Activated CD8-positive, alpha-beta T cell treated with anti-CD3 and anti-CD28 coated beads for 36 hours (primary cell): ENCODE results near the gene POLR1B. TPM values are rescaled to one million over a fixed set of nuclear protein-coding genes. Genes with fewer than 3 reads are reported as not detected.
"Not testable (repeated sequence)": the region's sequence is repeated elsewhere in the genome, so short reads cannot be mapped to it uniquely, and the experiment has no call there.

Experiments used
- ATAC-seq: fragments of 200-7000 bp; cut with Tn5 transposase; one replicate; pipeline ENCODE4 v1.10.0; 2021; ENCODE audit warnings: mild to moderate bottlenecking, moderate library complexity
- CTCF ChIA-PET: fragments of 350-600 bp; sonication (Branson Sonifier 250); formaldehyde crosslinking; loops from one replicate; lab custom pipeline; 2021; ENCODE audit warnings: antibody characterized with exemption; lab: Charles Lee
- POLR2A ChIA-PET: fragments of 350-600 bp; sonication (Branson Sonifier 250); formaldehyde crosslinking; loops from one replicate; lab custom pipeline; 2021; ENCODE audit warnings: antibody characterized with exemption; lab: Charles Lee
- DNase-seq: peaks from one replicate; pipeline ENCODE4 v3.0.0-alpha.2; 2020
- H3K27ac Mint-ChIP-seq: one replicate; pipeline ENCODE4 v1.8.0; 2021; ENCODE audit warnings: mild to moderate bottlenecking, mixed read lengths
- H3K27me3 Mint-ChIP-seq: one replicate; pipeline ENCODE4 v1.8.0; 2021; ENCODE audit warnings: mixed read lengths
- H3K36me3 Mint-ChIP-seq: one replicate; pipeline ENCODE4 v1.8.0; 2021; ENCODE audit warnings: low read depth, mixed read lengths
- H3K4me1 Mint-ChIP-seq: one replicate; pipeline ENCODE4 v1.8.0; 2021; ENCODE audit warnings: low read depth, mixed read lengths
- H3K4me3 Mint-ChIP-seq: one replicate; pipeline ENCODE4 v1.8.0; 2021; ENCODE audit warnings: mild to moderate bottlenecking, moderate library complexity, mixed read lengths
- H3K9me3 Mint-ChIP-seq: one replicate; pipeline ENCODE4 v1.8.0; 2021; ENCODE audit warnings: mixed read lengths
- intact Hi-C: fragments of 100-400 bp; cut with micrococcal nuclease; formaldehyde crosslinking; loops from one replicate; pipeline ENCODE4 v1.10.0; 2022
- total RNA-seq, 2 experiments: library from RNA; stranded (reverse); gene quantifications; one replicate each; pipeline ENCODE4 v1.2.3, GENCODE V29; 2021
- TF ChIP-seq, protein P1 (sequence below): fragments of 200-600 bp; IDR thresholded peaks from one replicate; pipeline ENCODE4 v1.8.0; 2022; ENCODE audit warnings: antibody characterized with exemption, mild to moderate bottlenecking

POLR1B gene
- total RNA-seq, 2 experiments from 2014 or later = 54.1 to 55.9 TPM

DNA sequence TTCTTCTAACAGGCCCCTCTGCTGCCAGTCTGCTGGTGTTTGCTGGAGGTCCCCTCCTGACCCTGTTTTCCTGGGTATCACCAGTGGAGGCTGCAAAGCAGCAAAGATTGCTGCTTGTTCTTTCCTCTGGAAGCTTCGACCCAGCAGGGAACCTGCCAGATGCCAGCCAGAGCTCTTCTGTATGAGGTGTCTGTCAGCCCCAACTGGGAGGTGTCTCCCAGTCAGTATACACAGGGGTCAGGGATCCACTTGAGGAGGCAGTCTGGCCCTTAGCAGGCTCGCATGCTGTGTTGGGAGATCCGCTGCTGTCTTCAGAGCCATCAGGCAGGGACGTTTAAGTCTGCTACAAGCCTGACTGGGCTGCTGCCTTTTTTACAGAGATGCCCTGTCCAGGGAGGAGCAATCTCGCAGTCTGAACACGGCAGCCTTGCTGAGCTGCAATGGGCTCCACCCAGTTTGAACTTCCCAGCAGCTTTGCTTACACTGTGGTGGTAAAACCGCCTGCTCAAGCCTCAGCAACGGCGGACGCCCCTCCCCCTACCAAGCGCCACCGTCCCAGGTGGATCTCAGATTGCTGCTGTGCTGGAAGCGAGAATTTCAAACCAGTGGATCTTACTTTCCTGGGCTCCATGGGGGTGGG lies 72.1 kb downstream of the POLR1B start:
- intact Hi-C loops = no loop called here
- DNase-seq (no peak), ATAC-seq (no peak)
- CTCF ChIA-PET = interaction anchor here (0.7 to 1.3 kb wide), 2 partner anchors 112 to 135 kb away, joined by 3 to 4 read pairs; no protein-coding TSS in a partner anchor
- H3K4me3 Mint-ChIP-seq = no peak overlapping the region
- no peaks in the 10 kb centered on the region for H3K9me3 Mint-ChIP-seq
- POLR2A ChIA-PET = interaction anchor here (0.7 kb wide), 1 partner anchor 14 kb away, joined by 3 read pairs; no protein-coding TSS in a partner anchor
- H3K27ac Mint-ChIP-seq = no peak overlapping the region
- H3K27me3 Mint-ChIP-seq = peaks cover 2% of the 10 kb centered on the region
- TF ChIP-seq, protein P1, sequence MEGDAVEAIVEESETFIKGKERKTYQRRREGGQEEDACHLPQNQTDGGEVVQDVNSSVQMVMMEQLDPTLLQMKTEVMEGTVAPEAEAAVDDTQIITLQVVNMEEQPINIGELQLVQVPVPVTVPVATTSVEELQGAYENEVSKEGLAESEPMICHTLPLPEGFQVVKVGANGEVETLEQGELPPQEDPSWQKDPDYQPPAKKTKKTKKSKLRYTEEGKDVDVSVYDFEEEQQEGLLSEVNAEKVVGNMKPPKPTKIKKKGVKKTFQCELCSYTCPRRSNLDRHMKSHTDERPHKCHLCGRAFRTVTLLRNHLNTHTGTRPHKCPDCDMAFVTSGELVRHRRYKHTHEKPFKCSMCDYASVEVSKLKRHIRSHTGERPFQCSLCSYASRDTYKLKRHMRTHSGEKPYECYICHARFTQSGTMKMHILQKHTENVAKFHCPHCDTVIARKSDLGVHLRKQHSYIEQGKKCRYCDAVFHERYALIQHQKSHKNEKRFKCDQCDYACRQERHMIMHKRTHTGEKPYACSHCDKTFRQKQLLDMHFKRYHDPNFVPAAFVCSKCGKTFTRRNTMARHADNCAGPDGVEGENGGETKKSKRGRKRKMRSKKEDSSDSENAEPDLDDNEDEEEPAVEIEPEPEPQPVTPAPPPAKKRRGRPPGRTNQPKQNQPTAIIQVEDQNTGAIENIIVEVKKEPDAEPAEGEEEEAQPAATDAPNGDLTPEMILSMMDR = no peak
- H3K36me3 Mint-ChIP-seq = no peaks in the 10 kb centered on the region
- no peaks in the 10 kb centered on the region for H3K4me1 Mint-ChIP-seq

DNA sequence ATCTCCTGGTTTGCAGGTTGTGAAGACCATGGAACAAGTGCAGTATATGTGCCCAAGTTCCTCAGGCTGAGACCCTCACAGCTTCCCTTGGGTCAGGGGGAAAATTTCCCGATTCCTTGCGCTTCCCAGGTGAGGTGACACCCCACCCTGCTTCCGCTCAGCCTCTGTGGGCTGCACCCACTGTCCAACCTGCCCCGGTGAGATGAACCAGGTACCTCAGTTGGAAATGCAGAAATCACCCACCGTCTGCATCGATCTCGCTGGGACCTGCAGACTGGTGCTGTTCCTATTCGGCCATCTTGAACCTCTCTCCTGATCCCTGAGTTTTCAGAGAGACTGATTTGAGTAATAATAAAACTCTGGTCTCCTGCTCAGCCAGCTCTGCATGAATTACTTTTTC lies 72.8 kb downstream of the POLR1B start:
- ChIA-PET CTCF (interaction anchor here (1.3 kb wide), 1 partner anchor 134 kb away, joined by 3 read pairs; no protein-coding TSS in a partner anchor), POLR2A (interaction anchor here (0.7 kb wide), 1 partner anchor 15 kb away, joined by 3 read pairs; no protein-coding TSS in a partner anchor)
- Mint-ChIP-seq H3K4me1 (no peaks in the 10 kb centered on the region), H3K27ac (no peak overlapping the region), H3K27me3 (peaks cover 2% of the 10 kb centered on the region), H3K4me3 (no peak overlapping the region), H3K9me3 (no peaks in the 10 kb centered on the region), H3K36me3 (no peaks in the 10 kb centered on the region)
- TF ChIP-seq, protein P1 = no peak
- intact Hi-C loops = no loop called here
- ATAC-seq = no peak
- DNase-seq = no peak

DNA sequence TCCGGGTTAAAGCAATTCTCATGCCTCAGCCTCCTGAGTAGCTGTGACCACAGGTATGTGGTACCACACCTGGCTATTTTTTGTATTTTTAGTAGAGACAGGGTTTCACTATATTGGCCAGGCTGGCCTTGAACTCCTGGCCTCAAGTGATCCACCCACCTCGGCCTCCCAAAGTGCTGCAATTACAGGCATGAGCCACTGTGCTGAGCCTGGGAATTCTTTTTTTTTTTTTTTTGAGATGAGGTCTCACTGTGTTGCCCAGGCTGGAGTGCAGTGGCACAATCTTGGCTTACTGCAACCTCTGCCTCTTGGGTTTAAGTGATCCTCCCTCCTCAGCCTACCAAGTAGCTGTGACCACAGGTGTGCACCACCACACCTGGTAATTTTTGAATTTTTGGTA lies 73.5 kb downstream of the POLR1B start:
- ATAC-seq, CTCF ChIA-PET, H3K4me3 Mint-ChIP-seq, H3K27me3 Mint-ChIP-seq, DNase-seq, H3K9me3 Mint-ChIP-seq, POLR2A ChIA-PET, H3K27ac Mint-ChIP-seq, H3K36me3 Mint-ChIP-seq, H3K4me1 Mint-ChIP-seq, intact Hi-C loops: not testable (repeated sequence)

DNA sequence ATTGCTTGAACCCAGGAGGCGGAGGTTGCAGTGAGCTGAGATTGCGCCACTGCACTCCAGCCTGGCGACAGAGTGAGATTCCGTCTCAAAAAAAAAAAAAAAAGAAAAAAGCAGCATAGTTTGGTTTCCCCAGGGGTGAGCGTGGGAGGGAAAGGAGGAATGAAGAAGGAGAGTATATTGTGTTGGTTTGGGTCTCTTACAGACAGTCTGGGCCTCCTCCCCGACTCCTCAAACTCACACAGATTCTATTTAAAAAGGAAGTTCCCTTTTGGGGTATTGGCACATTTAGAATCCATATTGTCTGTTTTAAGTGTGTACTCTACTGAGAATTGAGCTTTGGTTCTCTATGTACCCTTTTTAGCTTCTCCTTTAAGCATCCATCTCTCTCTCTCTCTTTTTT lies 76.1 kb downstream of the POLR1B start:
- POLR2A ChIA-PET = no interaction called here
- Mint-ChIP-seq H3K4me1 (no peaks in the 10 kb centered on the region), H3K27ac (no peak overlapping the region), H3K27me3 (no peaks in the 10 kb centered on the region), H3K4me3 (no peak overlapping the region), H3K36me3 (no peaks in the 10 kb centered on the region), H3K9me3 (no peaks in the 10 kb centered on the region)
- ATAC-seq (no peak), DNase-seq (no peak)
- intact Hi-C loops = no loop called here
- CTCF ChIA-PET = interaction anchor here (1.2 kb wide), 1 partner anchor 109 kb away, joined by 7 read pairs; no protein-coding TSS in a partner anchor
- TF ChIP-seq, protein P1 = no peak

DNA sequence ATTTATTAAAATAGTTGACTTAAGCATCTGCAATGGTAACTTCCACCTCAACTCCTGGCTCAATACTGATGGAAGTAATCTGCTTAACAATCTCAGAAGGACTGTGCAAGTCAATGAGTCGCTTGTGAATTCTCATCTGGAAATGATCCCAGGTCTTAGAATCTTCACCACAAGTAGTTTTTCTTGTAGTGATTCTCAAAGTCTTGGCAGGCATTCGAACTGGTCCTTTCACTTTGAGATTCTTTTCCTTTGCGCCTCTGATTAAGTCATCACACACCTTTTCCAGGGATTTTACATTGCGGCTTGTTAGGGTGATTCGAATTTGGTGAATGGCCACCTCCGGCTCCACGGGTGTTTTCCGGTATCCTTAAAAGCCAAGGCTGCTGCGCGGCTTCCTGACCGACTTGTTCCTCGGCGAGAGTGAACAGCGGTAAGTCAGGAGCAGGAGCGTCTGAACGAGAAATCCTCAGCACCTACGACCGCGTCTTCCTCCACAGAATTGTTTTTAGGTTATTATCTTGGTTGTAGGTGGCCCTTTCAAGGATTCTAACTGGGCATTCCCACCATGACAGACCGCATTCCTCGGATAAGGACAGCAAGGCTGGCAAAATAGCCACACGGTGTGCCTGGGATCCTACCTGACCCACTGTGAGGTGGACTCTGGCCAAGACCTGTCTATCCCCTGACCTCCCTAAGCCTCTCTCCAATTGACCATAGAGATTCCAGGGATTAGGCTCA lies 79.7 kb downstream of the POLR1B start:
- no peak overlapping the region for H3K27ac Mint-ChIP-seq
- H3K36me3 Mint-ChIP-seq = no peaks in the 10 kb centered on the region
- TF ChIP-seq, protein P1 = no peak
- peaks cover 19% of the 10 kb centered on the region for H3K4me1 Mint-ChIP-seq
- H3K9me3 Mint-ChIP-seq = no peaks in the 10 kb centered on the region
- H3K4me3 Mint-ChIP-seq = no peak overlapping the region
- intact Hi-C loops = no loop called here
- POLR2A ChIA-PET = no interaction called here
- ATAC-seq = no peak
- CTCF ChIA-PET = interaction anchor here (10.3 to 15.4 kb wide), 3 partner anchors 23 to 105 kb away, joined by 81 to 291 read pairs (median 192); no protein-coding TSS in a partner anchor
- no peak for DNase-seq
- no peaks in the 10 kb centered on the region for H3K27me3 Mint-ChIP-seq
